ENCODE results near the gene TMPRSS4.

Gene TMPRSS4

DNA sequence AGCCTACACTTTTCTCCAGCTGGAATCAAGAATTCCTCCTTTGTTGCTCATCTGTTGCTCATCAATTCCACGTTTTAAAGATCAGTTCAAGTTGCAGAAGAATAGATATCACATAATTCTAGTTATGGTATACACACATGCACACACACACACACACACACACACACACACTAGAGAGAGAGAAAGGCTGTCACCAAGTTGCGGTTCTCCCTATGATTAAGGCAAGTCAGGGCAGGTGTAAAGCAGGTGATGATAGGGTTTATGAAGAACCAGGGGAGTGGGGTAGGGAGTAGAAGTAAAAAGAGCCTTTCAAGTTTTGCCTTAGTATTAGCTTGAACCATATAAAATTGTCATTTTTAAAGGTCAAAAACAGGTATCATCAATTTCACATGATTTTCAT lies 31.7 kb upstream of the TMPRSS4 start:
- DNase-seq (ENCODE audit: low read depth, low spot score) = no peak
- TF ChIP-seq, protein P1, sequence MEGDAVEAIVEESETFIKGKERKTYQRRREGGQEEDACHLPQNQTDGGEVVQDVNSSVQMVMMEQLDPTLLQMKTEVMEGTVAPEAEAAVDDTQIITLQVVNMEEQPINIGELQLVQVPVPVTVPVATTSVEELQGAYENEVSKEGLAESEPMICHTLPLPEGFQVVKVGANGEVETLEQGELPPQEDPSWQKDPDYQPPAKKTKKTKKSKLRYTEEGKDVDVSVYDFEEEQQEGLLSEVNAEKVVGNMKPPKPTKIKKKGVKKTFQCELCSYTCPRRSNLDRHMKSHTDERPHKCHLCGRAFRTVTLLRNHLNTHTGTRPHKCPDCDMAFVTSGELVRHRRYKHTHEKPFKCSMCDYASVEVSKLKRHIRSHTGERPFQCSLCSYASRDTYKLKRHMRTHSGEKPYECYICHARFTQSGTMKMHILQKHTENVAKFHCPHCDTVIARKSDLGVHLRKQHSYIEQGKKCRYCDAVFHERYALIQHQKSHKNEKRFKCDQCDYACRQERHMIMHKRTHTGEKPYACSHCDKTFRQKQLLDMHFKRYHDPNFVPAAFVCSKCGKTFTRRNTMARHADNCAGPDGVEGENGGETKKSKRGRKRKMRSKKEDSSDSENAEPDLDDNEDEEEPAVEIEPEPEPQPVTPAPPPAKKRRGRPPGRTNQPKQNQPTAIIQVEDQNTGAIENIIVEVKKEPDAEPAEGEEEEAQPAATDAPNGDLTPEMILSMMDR (IDR thresholded peaks at IDR 0.05; ENCODE audit: low read depth, low read length) = no peak
- no peak overlapping the region for H3K4me3 ChIP-seq (ENCODE audit: low read depth, low read length)
- in situ Hi-C loops (cut with HindIII; ENCODE audit: low sequenced_read_pairs) = no loop called here

DNA sequence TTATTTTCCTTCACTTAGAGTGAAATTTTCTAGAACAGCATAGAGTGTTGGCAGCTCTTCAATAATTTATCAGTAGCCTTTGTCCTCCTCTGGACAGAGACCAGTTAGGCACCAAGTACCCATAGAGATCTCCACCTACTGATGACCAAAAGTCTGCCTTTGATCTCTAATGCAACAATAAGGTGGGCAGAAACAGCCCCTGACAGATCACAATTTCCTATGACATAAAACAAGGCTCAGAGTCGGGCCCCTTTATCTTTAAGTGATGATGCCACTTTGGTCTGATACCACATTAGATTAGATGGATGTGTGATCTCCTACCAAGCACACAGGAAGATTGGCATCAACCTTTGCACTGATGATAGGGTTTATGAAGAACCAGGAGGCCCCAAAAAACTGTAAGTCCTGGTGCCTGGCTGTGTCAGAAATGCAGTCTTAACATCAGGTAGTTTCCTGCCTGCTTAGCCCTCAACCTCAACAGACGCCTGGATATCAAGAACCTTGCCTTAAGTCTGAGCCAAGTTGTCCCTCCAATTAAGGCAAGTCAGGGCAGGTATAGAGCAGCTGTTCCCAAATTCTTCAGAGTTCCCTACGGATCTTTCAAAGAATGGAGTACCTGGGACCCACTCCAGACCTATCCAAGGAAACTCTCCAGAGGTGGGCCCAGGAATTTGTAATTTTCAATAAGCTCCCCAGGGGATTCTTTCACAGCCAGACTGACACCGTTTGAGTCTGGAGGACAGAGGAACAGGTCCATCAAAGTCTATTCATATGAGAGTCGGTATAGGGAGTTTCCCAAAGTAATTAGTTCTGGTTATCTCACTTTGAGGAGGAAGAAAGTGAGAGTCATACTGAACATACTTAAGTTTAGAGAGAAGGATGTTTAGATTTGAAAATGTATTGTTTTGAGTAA lies 30.6 kb upstream of the TMPRSS4 start:
- DNase-seq (ENCODE audit: low read depth, low spot score) = no peak
- no peak overlapping the region for H3K4me3 ChIP-seq (ENCODE audit: low read depth, low read length)
- in situ Hi-C loops (cut with HindIII; ENCODE audit: low sequenced_read_pairs) = no loop called here
- TF ChIP-seq, protein P1 (IDR thresholded peaks at IDR 0.05; ENCODE audit: low read depth, low read length) = no peak

DNA sequence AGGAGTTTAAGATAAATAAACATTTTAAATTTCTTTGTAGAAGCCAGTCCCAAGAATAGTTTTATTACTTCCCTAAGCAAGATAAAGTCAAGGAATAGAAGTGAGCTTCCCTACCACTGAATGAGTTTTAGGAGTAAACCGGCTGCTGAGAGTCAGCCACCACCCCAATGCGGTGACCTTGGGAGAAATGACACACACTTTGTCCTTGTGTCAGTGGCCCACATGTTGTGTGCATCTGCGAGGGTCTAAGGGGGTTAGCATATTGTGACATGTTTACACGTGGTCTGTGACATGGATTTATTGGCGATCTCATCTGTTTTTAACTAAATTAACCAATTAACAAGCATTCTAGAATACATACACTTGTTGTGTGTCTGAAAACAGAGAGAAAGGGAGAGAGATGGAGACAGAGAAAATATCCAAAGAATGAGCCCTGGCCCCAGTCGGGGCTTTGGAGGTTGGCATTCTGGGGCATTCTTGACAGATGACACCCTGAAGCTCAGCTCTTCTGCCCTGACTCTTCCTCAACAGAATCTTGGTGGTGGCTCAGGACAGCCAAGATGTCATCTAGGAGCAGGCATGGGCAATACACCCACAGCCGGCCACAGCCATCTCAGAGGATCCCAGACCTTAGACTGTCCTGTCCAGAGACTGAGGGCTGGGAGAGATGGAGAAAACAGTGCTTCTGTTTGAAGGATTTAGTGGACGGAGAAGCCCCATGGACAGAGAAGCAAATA lies 29.7 kb upstream of the TMPRSS4 start:
- no peak for DNase-seq (ENCODE audit: low read depth, low spot score)
- H3K4me3 ChIP-seq (ENCODE audit: low read depth, low read length) = no peak overlapping the region
- in situ Hi-C loops (cut with HindIII; ENCODE audit: low sequenced_read_pairs) = no loop called here
- TF ChIP-seq, protein P1 (IDR thresholded peaks at IDR 0.05; ENCODE audit: low read depth, low read length) = no peak

DNA sequence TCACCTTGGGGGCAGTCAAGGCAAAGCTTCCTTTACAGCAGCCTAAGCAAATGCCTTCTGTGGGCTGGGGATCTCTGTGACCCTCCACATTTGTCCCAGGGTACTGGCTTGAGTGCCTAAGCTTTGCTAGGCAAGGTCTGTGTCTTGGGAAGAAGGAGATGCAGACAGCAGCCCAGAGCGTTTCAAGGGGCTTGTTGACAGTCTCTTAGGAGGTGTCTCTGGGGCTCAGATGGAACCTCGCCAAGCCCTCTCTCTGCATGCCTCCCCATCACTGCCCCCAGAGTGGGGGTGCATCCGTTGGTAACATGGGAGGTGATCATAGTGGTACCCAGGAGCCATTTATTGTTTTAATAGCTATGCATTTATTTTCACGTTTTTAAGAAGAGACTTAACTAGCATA lies 29.1 kb upstream of the TMPRSS4 start:
- in situ Hi-C loops (cut with HindIII; ENCODE audit: low sequenced_read_pairs) = no loop called here
- no peak overlapping the region for H3K4me3 ChIP-seq (ENCODE audit: low read depth, low read length)
- no peak for DNase-seq (ENCODE audit: low read depth, low spot score)
- TF ChIP-seq, protein P1 (IDR thresholded peaks at IDR 0.05; ENCODE audit: low read depth, low read length) = no peak

DNA sequence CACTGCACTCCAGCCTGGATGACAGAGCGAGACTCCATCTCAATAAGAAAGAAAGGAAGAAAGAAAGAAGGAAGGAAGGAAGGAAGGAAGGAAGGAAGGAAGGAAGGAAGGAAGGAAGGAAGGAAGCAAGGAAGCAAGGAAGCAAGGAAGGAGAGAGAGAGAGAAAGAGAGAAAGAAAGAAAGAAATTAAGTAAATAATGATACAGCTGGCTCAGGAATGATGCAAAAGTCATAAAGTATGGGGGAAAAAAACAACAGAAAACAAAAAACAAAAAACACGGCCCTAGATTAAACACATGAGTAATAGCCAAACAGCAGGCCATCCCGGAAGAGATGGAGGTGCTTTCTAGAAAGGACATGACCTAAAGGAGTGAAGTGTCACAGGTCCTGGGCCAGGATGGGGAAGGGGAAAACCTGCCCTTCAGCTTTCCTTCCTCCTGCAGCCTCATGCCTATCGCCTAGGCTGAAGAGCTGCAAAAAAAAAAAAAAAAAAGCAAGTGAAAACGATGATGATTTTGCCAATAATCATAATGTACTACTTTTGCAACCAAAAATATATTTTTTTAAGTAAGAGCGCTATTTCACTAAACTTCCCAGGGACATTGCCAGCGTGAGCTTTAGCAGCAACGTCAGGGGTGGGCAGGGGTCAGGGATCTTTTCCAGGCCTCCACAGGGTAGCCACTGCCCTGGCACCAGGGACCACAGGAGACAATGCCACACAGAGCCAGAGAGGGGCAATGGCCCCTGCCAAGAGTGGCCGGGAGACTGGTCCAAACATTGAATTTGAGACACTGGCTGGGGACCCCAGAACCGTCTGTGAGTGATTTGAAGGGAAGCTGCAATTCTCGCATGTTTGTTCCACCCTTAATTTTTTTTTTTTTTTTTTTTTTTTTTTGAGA lies 28.2 kb upstream of the TMPRSS4 start:
- no peak overlapping the region for H3K4me3 ChIP-seq (ENCODE audit: low read depth, low read length)
- in situ Hi-C loops (cut with HindIII; ENCODE audit: low sequenced_read_pairs) = no loop called here
- no peak for DNase-seq (ENCODE audit: low read depth, low spot score)
- TF ChIP-seq, protein P1 (IDR thresholded peaks at IDR 0.05; ENCODE audit: low read depth, low read length) = no peak

DNA sequence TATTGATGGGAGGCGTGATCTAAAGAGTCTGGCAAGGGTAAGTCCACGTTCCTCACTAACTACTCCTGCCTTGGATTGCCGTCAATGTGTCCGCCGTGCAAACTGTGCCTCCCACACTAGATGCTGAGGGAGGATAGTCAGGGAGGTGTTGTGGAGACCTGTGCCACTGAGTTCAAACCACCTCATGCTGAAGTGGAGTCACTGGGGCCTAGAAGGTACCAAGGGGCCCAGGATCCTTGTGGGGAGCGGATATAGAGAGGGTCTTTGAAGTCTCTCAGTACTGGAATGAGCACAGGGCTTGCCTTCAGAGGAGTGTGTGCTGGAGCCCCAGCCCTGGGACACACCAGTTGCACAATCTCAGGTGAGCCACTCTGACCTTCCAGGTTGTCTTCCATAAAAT lies 27.1 kb upstream of the TMPRSS4 start:
- TF ChIP-seq, protein P1 (IDR thresholded peaks at IDR 0.05; ENCODE audit: low read depth, low read length) = no peak
- in situ Hi-C loops (cut with HindIII; ENCODE audit: low sequenced_read_pairs) = no loop called here
- DNase-seq (ENCODE audit: low read depth, low spot score) = no peak
- no peak overlapping the region for H3K4me3 ChIP-seq (ENCODE audit: low read depth, low read length)
